Heart left ventricle (tissue), 16 donors: ENCODE data around the gene ANKRD52. TPM values are rescaled to one million over a fixed set of nuclear protein-coding genes. Genes with fewer than 3 reads are reported as not detected.
A peak's percentile ranks its signal among the peaks of the same experiment; 100 is the strongest.

Source experiments
- ATAC-seq, 4 donors: fragments of 200-7000 bp; cut with Tn5 transposase; one replicate each; pipeline ENCODE4 v1.9.1; 2020 to 2022; ENCODE audit warnings: moderate library complexity in 4 of 4, mild to moderate bottlenecking in 3 of 4, moderate number of reproducible peaks in 1 of 4
- DNase-seq, 5 donors: peaks; one replicate each; pipeline ENCODE4 v3.0.0-alpha.2; 2020
- H3K27ac ChIP-seq, 12 donors: fragments of 200-600 bp; sonication (generic) in 4 of 12; one replicate each; pipeline versions ENCODE4 v1.5.0 to v1.8.0; 2016 to 2022; ENCODE audit warnings: mild to moderate bottlenecking in 2 of 12
- H3K27me3 ChIP-seq, 9 donors: fragments of 200-600 bp; sonication (generic) in 2 of 9; one replicate each; pipeline versions ENCODE4 v1.5.1 to v1.8.0; 2016 to 2022; ENCODE audit warnings: mild to moderate bottlenecking in 3 of 9
- H3K36me3 ChIP-seq, 9 donors: fragments of 200-600 bp; sonication (generic) in 2 of 9; one replicate each; pipeline versions ENCODE4 v1.5.0 to v1.8.0; 2018 to 2022; ENCODE audit warnings: mild to moderate bottlenecking in 2 of 9
- H3K4me1 ChIP-seq, 12 donors: fragments of 200-600 bp; sonication (generic) in 4 of 12; one replicate each; pipeline versions ENCODE4 v1.5.0 to v1.8.0; 2016 to 2022; ENCODE audit warnings: mild to moderate bottlenecking in 3 of 12
- H3K4me3 ChIP-seq, 12 donors: fragments of 200-600 bp; sonication (generic) in 4 of 12; one replicate each; pipeline versions ENCODE4 v1.5.0 to v1.8.0; 2017 to 2022; ENCODE audit warnings: mild to moderate bottlenecking in 9 of 12, moderate library complexity in 4 of 12
- H3K9me3 ChIP-seq, 12 donors: fragments of 200-600 bp; sonication (generic) in 4 of 12; one replicate each; pipeline versions ENCODE4 v1.5.0 to v1.8.0; 2016 to 2022; ENCODE audit warnings: mild to moderate bottlenecking in 1 of 12
- CTCF ChIP-seq, 12 donors: fragments of 200-600 bp; sonication (generic) in 4 of 12; IDR thresholded peaks; one replicate each; pipeline versions ENCODE4 v1.5.0 to v1.8.0; 2018 to 2022; ENCODE audit warnings: antibody characterized with exemption in 12 of 12, mild to moderate bottlenecking in 5 of 12
- POLR2A ChIP-seq, 2 donors: fragments of 450-650 bp; IDR thresholded peaks; one replicate each; pipeline ENCODE4 v1.6.1; 2017; ENCODE audit warnings: antibody characterized with exemption in 2 of 2, mild to moderate bottlenecking in 2 of 2, moderate library complexity in 2 of 2
- WGBS, 4 donors: extraction: QIAGEN DNeasy Blood & Tissue Kit in 2 of 4; methylation state at CpG; one replicate each; pipeline versions ENCODE4 v1.1.5 to v1.1.7; 2013 to 2018; 5-methylcytosine and 5-hydroxymethylcytosine counted together
- intact Hi-C, 10 donors: fragments of 100-400 bp; cut with DNase I; formaldehyde crosslinking; loops; one replicate each; pipeline versions ENCODE4 v1.11.1 to v1.14.2; 2022
- polyA plus RNA-seq, 2 donors: library from polyadenylated mRNA; stranded (reverse); fragments of 200-250 nt; gene quantifications; one replicate each; pipeline ENCODE4 v1.2.3, GENCODE V29; 2013
- total RNA-seq, 9 donors: library from RNA; depleted of rRNA in 2 of 9; stranded (reverse); fragments of >200 nt in 2 of 9; fragmentation: NEBNext Ultra II Directional in 3 of 9; extraction: Animal tissue kit (Norgen Biotek cat#: 25700) in 3 of 9; gene quantifications; one replicate each; pipeline versions ENCODE4 v1.1.0 to v1.2.4, GENCODE V29; 2016 to 2023
- donor health status: ischemic (EF 13 %, LVEDD 7.1; RV severe dilation, severe dysfunction).
- donor health status: healthy with polysubstance abuse.
- donor health status: DM: no; HTN: yes; CAD: no.
- donor health status: DM: no; HTN: no; CAD: no.
- donor health status: ischemic (EF 25% LVEDD 6.9; RV normal size, moderate dysfunction).
- donor health status: ischemic (EF 25% LVEDD 5.7; RV mildly dilated, moderate dysfunction).
- donor health status: healthy.
- donor health status: DM: yes; HTN: yes; CAD: no.
- donor health status: ischemic (EF 35%, LVEDD 5.7; RV mildly dilated, moderate dysfunction).
- donor health status: nonischemic (EF 11% LVEDD 7.7; RV severe dilation, severe dysfunction).
- donor health status: DM: yes; HTN: yes; CAD: no.
- donor health status: PGD.
- donor health status: ischemic (EF 29% LVEDD 5.4; RV normal size, mild dysfunction).
- donor health status: nonischemic (EF 23%, LVEDD 6.1; RV moderate dilation, normal function).

The ANKRD52 gene
- total and polyA plus RNA-seq, 11 donors, result 12.2 to 40.6 (median 28.0) TPM

GRCh38 chr12:56257491-56258067, 605 bp downstream of the ANKRD52 start:
- H3K27me3 ChIP-seq, result no peaks in the 10 kb centered on the region
- H3K9me3 ChIP-seq, result no peaks in the 10 kb centered on the region
- H3K27ac ChIP-seq, result peak overlapping the region; percentile 51 to 97 (median 90)
- H3K4me1 ChIP-seq, result peaks cover 5 to 29% (median 23%) of the 10 kb centered on the region in 12 donors
- peak overlapping the region; percentile 60 to 99 (median 96) for H3K4me3 ChIP-seq
- H3K36me3 ChIP-seq, result peaks cover 0 to 45% (median 39%) of the 10 kb centered on the region in 9 donors
- intact Hi-C loops, result loop anchor here in 6 of 10 donors (2.0 to 5.0 kb wide), 3 partner anchors 33 to 65 kb away; partner anchors contain the start of genes NABP2 (in 6 of the 6) and RNF41 (in 4 of the 6)
- no peak for DNase-seq
- WGBS, 4 donors, result 0 to 1% (median 1%) methylated on average over 10 to 27 of the region's 27 CpGs
- peak in 3 of 4 donors; percentile 15 to 35 (median 33) for ATAC-seq
- no peak for TF ChIP-seq POLR2A (IDR thresholded peaks at IDR 0.05)
- no peak for TF ChIP-seq CTCF (IDR thresholded peaks at IDR 0.05)

- Histone ChIP-seq H3K27me3 (no peaks in the 10 kb centered on the region), H3K4me1 (peaks cover 5 to 29% (median 23%) of the 10 kb centered on the region in 12 donors), H3K27ac (peak overlapping the region in 3 of 12 donors; percentile 74 to 92 (median 87)), H3K36me3 (peaks cover 0 to 50% (median 44%) of the 10 kb centered on the region in 9 donors), H3K9me3 (no peaks in the 10 kb centered on the region), H3K4me3 (peak overlapping the region in 11 of 12 donors; percentile 60 to 99 (median 95))
- TF ChIP-seq POLR2A (IDR thresholded peaks at IDR 0.05), result no peak
- TF ChIP-seq CTCF (IDR thresholded peaks at IDR 0.05), result no peak
- 47 to 60% (median 58%) methylated on average over 8 of the region's 8 CpGs for WGBS, 4 donors
- intact Hi-C loops, result loop anchor here in 4 of 10 donors (5.0 kb wide), 1 partner anchor 35 kb away; the partner anchor contains the start of genes NABP2 (in 4 of the 4) and RNF41 (in 4 of the 4)
- DNase-seq, result peak in 1 of 5 donors; percentile 0
- no peak for ATAC-seq
These were observed 1.1 kb downstream of the ANKRD52 start for GRCh38 chr12:56257071-56257470.

GRCh38 chr12:56256326-56256960, 1.7 kb downstream of the ANKRD52 start:
- Histone ChIP-seq H3K27me3 (no peaks in the 10 kb centered on the region), H3K4me3 (peak overlapping the region in 4 of 12 donors; percentile 85 to 99 (median 96)), H3K27ac (peak overlapping the region in 1 of 12 donors; percentile 5), H3K4me1 (peaks cover 5 to 29% (median 23%) of the 10 kb centered on the region in 12 donors), H3K9me3 (no peaks in the 10 kb centered on the region), H3K36me3 (peaks cover 0 to 56% (median 50%) of the 10 kb centered on the region in 9 donors)
- intact Hi-C loops, result loop anchor here in 4 of 10 donors (5.0 kb wide), 1 partner anchor 34 kb away; the partner anchor contains the start of genes NABP2 (in 4 of the 4) and RNF41 (in 4 of the 4)
- DNase-seq (peak in 1 of 5 donors; percentile 35), ATAC-seq (no peak)
- whole genome bisulfite sequencing, 4 donors, result 36 to 46% (median 41%) methylated on average over 4 of the region's 4 CpGs
- TF ChIP-seq POLR2A (IDR thresholded peaks at IDR 0.05) (no peak), CTCF (IDR thresholded peaks at IDR 0.05) (peak in 1 of 12 donors; percentile 5)

GRCh38 chr12:56255671-56256070, 2.5 kb downstream of the ANKRD52 start:
- Histone ChIP-seq H3K4me1 (peaks cover 5 to 29% (median 23%) of the 10 kb centered on the region in 12 donors), H3K27ac (no peak overlapping the region), H3K9me3 (no peaks in the 10 kb centered on the region), H3K27me3 (no peaks in the 10 kb centered on the region), H3K36me3 (peaks cover 0 to 64% (median 58%) of the 10 kb centered on the region in 9 donors), H3K4me3 (no peak overlapping the region)
- ATAC-seq (no peak), DNase-seq (peak in 1 of 5 donors; percentile 7)
- no peak for TF ChIP-seq POLR2A (IDR thresholded peaks at IDR 0.05)
- WGBS, 4 donors, result 86 to 90% (median 87%) methylated on average over 7 of the region's 7 CpGs
- intact Hi-C loops, result loop anchor here in 4 of 10 donors (5.0 kb wide), 1 partner anchor 33 kb away; the partner anchor contains the start of genes NABP2 (in 4 of the 4) and RNF41 (in 4 of the 4)
